ENCODE measurements around the gene INS. TPM values are rescaled to one million over a fixed set of nuclear protein-coding genes. Genes with fewer than 3 reads are reported as not detected.

Gene INS
- total and polyA plus RNA-seq, 2 of the 8 experiments (the other 6 are each of a cell fraction or from before 2014, with no cell fraction given), result not detected

- TF ChIP-seq ATF2 (IDR thresholded peaks at IDR 0.05; ENCODE audit: low read length) (no peak), KDM4A (IDR thresholded peaks at IDR 0.05; ENCODE audit: low read depth, low read length, severe bottlenecking) (no peak), MAX (IDR thresholded peaks at IDR 0.05) (peak; percentile 89), RNF2 (IDR thresholded peaks at IDR 0.05; ENCODE audit: borderline replicate concordance, low read depth, low read length, missing control alignments, poor library complexity, severe bottlenecking) (no peak), RXRA (IDR thresholded peaks at IDR 0.05; ENCODE audit: insufficient read depth, low read depth, low read length) (no peak), NANOG (IDR thresholded peaks at IDR 0.05; ENCODE audit: insufficient read depth, low read depth, low read length, poor library complexity, severe bottlenecking) (no peak), E2F6 (IDR thresholded peaks at IDR 0.05) (peak; percentile 67; the same call in 1 of the 2 replicates), EP300 (IDR thresholded peaks at IDR 0.05; ENCODE audit: borderline replicate concordance in 1 of 2, low read depth in 2 of 2, low read length in 2 of 2) (no peak), ASH2L (IDR thresholded peaks at IDR 0.05; ENCODE audit: low read length) (no peak), CREB1 (IDR thresholded peaks at IDR 0.05) (no peak), SIRT6 (IDR thresholded peaks at IDR 0.05; ENCODE audit: low read length) (no peak), RAD21 (IDR thresholded peaks at IDR 0.05 in 1 of 2, conservative IDR thresholded peaks at IDR 0.05 in 1 of 2; ENCODE audit: low read depth in 2 of 2, low read length in 2 of 2) (peak; percentile 62 to 77), YY1 (IDR thresholded peaks at IDR 0.05; ENCODE audit: low read depth, low read length) (no peak), CTCF (IDR thresholded peaks at IDR 0.05; ENCODE audit: control extremely low read depth in 1 of 3, insufficient read depth in 1 of 3, low read depth in 1 of 3, low read length in 3 of 3) (peak; percentile 66 to 75 (median 69)), PHF8 (conservative IDR thresholded peaks at IDR 0.05; ENCODE audit: low read depth, low read length) (no peak), TAF7 (optimal IDR thresholded peaks at IDR 0.05; ENCODE audit: borderline replicate concordance, low read depth, low read length) (no peak), HDAC2 (IDR thresholded peaks at IDR 0.05; ENCODE audit: borderline replicate concordance in 1 of 2, low read depth in 2 of 2, low read length in 2 of 2) (0 out of 4 replicates have a peak, but pooled peaks of 1 of the 2 experiments have one; percentile 26)
These were observed 25.8 kb upstream of the INS start (continued) for GRCh38 chr11:2186669-2187279.

Data from H1 (cell line).